Endothelial cell of umbilical vein (primary cell): ENCODE measurements around the gene ANKRD50. TPM values are rescaled to one million over a fixed set of nuclear protein-coding genes. Genes with fewer than 3 reads are reported as not detected.

Experiments
- BruUV-seq: library from RNA; stranded (reverse); fragments of 400-500 nt; replicated peaks from 2 replicates; lab custom pipeline; 2021; lab: Mats Ljungman, UMichigan
- CTCF ChIA-PET: fragments of 300-600, 350-600 bp; sonication (Branson Sonifier 250); formaldehyde crosslinking; loops from one replicate; lab custom pipeline; 2021; ENCODE audit warnings: antibody characterized with exemption, inconsistent platforms; lab: Charles Lee
- POLR2A ChIA-PET: fragments of 300-600, 350-600 bp; sonication (Branson Sonifier 250); formaldehyde crosslinking; loops from one replicate; lab custom pipeline; 2021; ENCODE audit warnings: antibody characterized with exemption, inconsistent platforms; lab: Charles Lee
- DNase-seq: peaks from one replicate; pipeline ENCODE4 v3.0.0-alpha.2; 2011; ENCODE audit warnings: low read depth, low spot score
- FAIRE-seq: peaks from 2 replicates; lab custom pipeline; 2011; peaks lifted over from hg19 to GRCh38; lab: Jason Lieb, UNC
- H2AFZ ChIP-seq: 2 replicates; pipeline ENCODE4 v1.6.0; 2012; ENCODE audit warnings: low read depth, low read length, control low read depth, inconsistent platforms
- H3K27ac ChIP-seq: 2 replicates; pipeline ENCODE4 v1.5.1; 2011; ENCODE audit warnings: low read depth, mild to moderate bottlenecking, control low read depth, low read length, moderate library complexity; ENCODE audit not compliant: insufficient read depth
- H3K27me3 ChIP-seq, 2 experiments: 2 replicates each; pipeline versions ENCODE4 v1.6.0 to v1.6.1; 2011; ENCODE audit warnings: low read length in 2 of 2, mixed read lengths in 1 of 2; ENCODE audit not compliant: control insufficient read depth in 2 of 2, insufficient read depth in 2 of 2
- H3K36me3 ChIP-seq, 2 experiments: 2 replicates in 1 of 2; 3 replicates in 1 of 2; pipeline ENCODE4 v1.5.1; 2011; ENCODE audit warnings: low read length in 2 of 2, mild to moderate bottlenecking in 1 of 2, moderate library complexity in 1 of 2; ENCODE audit not compliant: control insufficient read depth in 2 of 2, insufficient read depth in 2 of 2; ENCODE audit errors: extremely low read depth in 1 of 2
- H3K4me1 ChIP-seq: 3 replicates; pipeline ENCODE4 v1.5.1; 2011; ENCODE audit warnings: mild to moderate bottlenecking, low read length; ENCODE audit not compliant: control insufficient read depth, insufficient read depth; ENCODE audit errors: extremely low read depth
- H3K4me2 ChIP-seq: 2 replicates; pipeline ENCODE4 v1.6.1; 2011; ENCODE audit warnings: low read length, control low read depth, mixed read lengths; ENCODE audit not compliant: insufficient read depth
- H3K4me3 ChIP-seq, 3 experiments: fragments of 200-600 bp in 1 of 3; sonication (generic), shearing (Covaris generic) in 1 of 3; replicated peaks in 1 of 3; 2 replicates each; pipeline ENCODE4 v1.5.1; 2011 to 2016; ENCODE audit warnings: control low read depth in 3 of 3, low read length in 3 of 3, mild to moderate bottlenecking in 2 of 3, inconsistent platforms in 1 of 3, low read depth in 1 of 3, moderate library complexity in 1 of 3; ENCODE audit not compliant: insufficient read depth in 1 of 3
- H3K79me2 ChIP-seq: 2 replicates; pipeline ENCODE4 v1.6.0; 2012; ENCODE audit warnings: low read length, inconsistent platforms; ENCODE audit not compliant: control insufficient read depth, insufficient read depth
- H3K9ac ChIP-seq: replicated peaks from 2 replicates; pipeline ENCODE3; 2011; ENCODE audit warnings: low read length, control low read depth; ENCODE audit not compliant: insufficient read depth; ENCODE audit errors: extremely low read depth
- H3K9me1 ChIP-seq: replicated peaks from 3 replicates; pipeline ENCODE4 v1.6.0; 2011; ENCODE audit warnings: mild to moderate bottlenecking, low read length; ENCODE audit not compliant: control insufficient read depth, insufficient read depth; ENCODE audit errors: extremely low read depth
- H3K9me3 ChIP-seq: replicated peaks from 2 replicates; pipeline ENCODE4 v1.5.1; 2012; ENCODE audit warnings: low read length, inconsistent platforms; ENCODE audit not compliant: control insufficient read depth, insufficient read depth
- H4K20me1 ChIP-seq: replicated peaks from 2 replicates; pipeline ENCODE3; 2011; ENCODE audit warnings: mild to moderate bottlenecking, low read length; ENCODE audit not compliant: control insufficient read depth, insufficient read depth; ENCODE audit errors: extremely low read depth
- CTCF ChIP-seq, 2 donors: IDR thresholded peaks; 1 replicate in 1 of 2; 2 replicates in 1 of 2; pipeline ENCODE4 v1.5.1; 2011; ENCODE audit warnings: low read length in 2 of 2, mild to moderate bottlenecking in 2 of 2, moderate library complexity in 2 of 2, control low read depth in 1 of 2, inconsistent platforms in 1 of 2, low read depth in 1 of 2; ENCODE audit not compliant: insufficient read depth in 1 of 2; ENCODE audit errors: extremely low read depth in 1 of 2
- EZH2 ChIP-seq: IDR thresholded peaks from 2 replicates; pipeline ENCODE4 v1.6.1; 2012; ENCODE audit warnings: borderline replicate concordance, low read depth, mild to moderate bottlenecking, moderate library complexity, low read length, inconsistent platforms; ENCODE audit not compliant: severe bottlenecking
- FOS ChIP-seq: IDR thresholded peaks from 2 replicates; pipeline ENCODE4 v1.6.1; 2011; ENCODE audit warnings: mild to moderate bottlenecking, low read length, moderate library complexity, borderline replicate concordance; ENCODE audit not compliant: insufficient read depth
- GATA2 ChIP-seq: IDR thresholded peaks from 2 replicates; pipeline ENCODE4 v1.7.0; 2011; ENCODE audit warnings: low read depth, mild to moderate bottlenecking, moderate library complexity, mixed read lengths, low read length; ENCODE audit not compliant: insufficient read length, insufficient read depth
- JUN ChIP-seq: IDR thresholded peaks from 2 replicates; pipeline ENCODE4 v1.6.1; 2011; ENCODE audit warnings: borderline replicate concordance, low read depth; ENCODE audit not compliant: insufficient read length, insufficient read depth
- MAX ChIP-seq: IDR thresholded peaks from 2 replicates; pipeline ENCODE4 v1.6.1; 2011; ENCODE audit not compliant: insufficient read depth, insufficient read length
- MYC ChIP-seq: IDR thresholded peaks from one replicate; pipeline ENCODE4 v1.6.1; 2011; ENCODE audit warnings: mild to moderate bottlenecking, low read depth, low read length
- POLR2A ChIP-seq: IDR thresholded peaks from 2 replicates; pipeline ENCODE4 v1.6.1; 2012; ENCODE audit warnings: low read depth, mild to moderate bottlenecking, control low read depth, low read length
- POLR2AphosphoS5 ChIP-seq: IDR thresholded peaks from 2 replicates; pipeline ENCODE4 v1.6.1; 2012; ENCODE audit warnings: low read depth, mild to moderate bottlenecking, control low read depth, low read length, moderate library complexity; ENCODE audit not compliant: insufficient read depth
- dilution Hi-C: fragments of 300-500 bp; cut with MboI; formaldehyde crosslinking; loops from one replicate; pipeline ENCODE4 v1.15.0; 2019; ENCODE audit warnings: low sequenced_read_pairs; ENCODE audit not compliant: extremely low pct_ligation_motif_present
- intact Hi-C: fragments of 100-400 bp; cut with micrococcal nuclease; formaldehyde crosslinking; loops from one replicate; pipeline ENCODE4 v1.10.0; 2022
- polyA plus RNA-seq, 4 experiments: library from polyadenylated mRNA; depleted of rRNA in 3 of 4; stranded (reverse) in 3 of 4; unstranded in 1 of 4; fragments of >200 nt; gene quantifications; 2 replicates each; pipeline versions ENCODE4 v1.2.1 to v1.2.3, GENCODE V29; 2011 to 2012; ENCODE audit warnings: missing spikeins in 1 of 4
- total RNA-seq: library from RNA; stranded (reverse); gene quantifications from 2 replicates; pipeline ENCODE4 v1.2.3, GENCODE V29; 2021

ANKRD50 gene
- total and polyA plus RNA-seq, 2 donors (not counting 3 experiments of a cell fraction or from before 2014, with no cell fraction given), result 24.5 to 63.6 TPM

- H3K9me3 ChIP-seq, result no peaks in the 10 kb centered on the region
- DNase-seq, result peak; percentile 55
- intact Hi-C loops (no loop called here), dilution Hi-C loops (no loop called here)
- peak overlapping the region; percentile 9 for H3K27ac ChIP-seq
- TF ChIP-seq CTCF (IDR thresholded peaks at IDR 0.05; ENCODE audit: extremely low read depth in 1 of 2, insufficient read depth in 1 of 2, low read depth in 1 of 2, low read length in 2 of 2), result no peak
- TF ChIP-seq GATA2, result peak; percentile 92
- no peak for TF ChIP-seq MYC
- peak; percentile 31 for TF ChIP-seq POLR2AphosphoS5
- TF ChIP-seq JUN, result peak; percentile 43
- no peak for TF ChIP-seq POLR2A
- no peak for TF ChIP-seq MAX
- TF ChIP-seq FOS, result peak; percentile 72
- no peak for TF ChIP-seq EZH2
- H3K9me1 ChIP-seq, result no peaks in the 10 kb centered on the region
- peak overlapping the region; percentile 54 for H3K4me2 ChIP-seq
- POLR2A ChIA-PET, result interaction anchor here (0.6 kb wide), 1 partner anchor 16 kb away, joined by 3 read pairs; no protein-coding TSS in a partner anchor
- no peak overlapping the region for H3K4me3 ChIP-seq
- BruUV-seq, result no TSS peak
- H3K27me3 ChIP-seq, result no peaks in the 10 kb centered on the region
- H3K4me1 ChIP-seq, result peaks cover 55% of the 10 kb centered on the region
- H3K79me2 ChIP-seq, result peaks cover 98% of the 10 kb centered on the region
- H4K20me1 ChIP-seq, result peaks cover 17% of the 10 kb centered on the region
- no peak overlapping the region for H2AFZ ChIP-seq
- H3K36me3 ChIP-seq, result peaks cover 0 to 10% of the 10 kb centered on the region in 2 experiments
- CTCF ChIA-PET, result interaction anchor here (0.7 to 1.9 kb wide), 11 partner anchors 8 to 599 kb away, joined by 3 to 8 read pairs (median 3); partner anchors contain the start of gene ANKRD50
- FAIRE-seq, result no peak
- H3K9ac ChIP-seq, result no peak overlapping the region
These were observed 28.2 kb downstream of the ANKRD50 start for GRCh38 chr4:124684301-124684700.
